Fibroblast of the aortic adventitia (primary cell): ENCODE results near the gene OTOP2. TPM values are rescaled to one million over a fixed set of nuclear protein-coding genes. Genes with fewer than 3 reads are reported as not detected.
A peak's percentile ranks its signal among the peaks of the same experiment; 100 is the strongest.

ENCODE experiments used
- DNase-seq: peaks from one replicate; pipeline ENCODE4 v3.0.0-alpha.2; 2010; ENCODE audit warnings: low read depth
- H3K4me3 ChIP-seq: 2 replicates; pipeline ENCODE4 v1.5.1; 2011; ENCODE audit warnings: low read depth, mild to moderate bottlenecking, control low read depth, low read length, moderate library complexity
- CTCF ChIP-seq: IDR thresholded peaks from 2 replicates; pipeline ENCODE4 v1.5.1; 2011; ENCODE audit warnings: mild to moderate bottlenecking, low read length, control low read depth, inconsistent platforms; ENCODE audit not compliant: insufficient read depth
- total RNA-seq: library from RNA; depleted of rRNA; stranded (reverse); fragments of >200 nt; gene quantifications from 2 replicates; pipeline ENCODE4 v1.2.3, GENCODE V29; 2012; ENCODE audit warnings: low replicate concordance

The OTOP2 gene
- total RNA-seq, 1 donor = not detected

- no peak for TF ChIP-seq CTCF
- H3K4me3 ChIP-seq = peak overlapping the region; percentile 75
- DNase-seq = peak; percentile 40
Measured at GRCh38 chr17:74981979-74982662, 58.0 kb downstream of the OTOP2 start.

DNA sequence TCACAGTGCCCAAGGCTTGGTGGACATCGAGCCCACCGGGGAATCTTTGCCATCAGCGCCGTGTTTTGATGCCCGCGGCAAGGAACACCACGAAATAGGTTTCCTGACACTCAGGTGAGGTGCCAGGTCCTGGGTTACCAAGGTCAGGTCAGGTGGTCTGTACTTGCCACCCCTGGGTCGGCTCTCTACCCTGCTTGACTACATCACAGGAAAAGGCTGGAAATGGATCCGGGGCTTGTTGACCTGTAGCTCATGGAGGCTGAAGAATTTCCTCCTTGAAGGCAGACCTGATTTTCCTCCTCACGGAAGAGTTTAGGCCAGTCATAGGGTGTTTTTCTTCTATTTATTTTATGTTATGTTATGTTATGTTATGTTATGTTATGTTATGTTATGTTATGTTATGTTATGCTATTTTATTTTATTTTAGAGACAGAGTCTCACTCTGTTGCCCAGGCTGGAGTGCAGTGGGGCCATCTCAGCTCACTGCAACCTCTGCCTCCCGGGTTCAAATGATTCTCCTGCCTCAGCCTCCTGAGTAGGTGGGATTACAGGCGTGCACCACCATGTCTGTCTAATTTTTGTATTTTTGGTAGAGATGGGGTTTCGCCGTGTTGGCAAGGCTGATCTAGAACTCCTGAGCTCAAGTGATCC lies 58.7 kb downstream of the OTOP2 start:
- H3K4me3 ChIP-seq = peak overlapping the region; percentile 75
- DNase-seq = peak; percentile 4

Other genes starting within 250 kb of the OTOP2 start
- gene CD300LF, start 211.3 kb upstream of the OTOP2 start, total RNA-seq = not detected in 2 replicates
- 0.09 TPM in 1 of 2 replicates, not detected in the other for gene RAB37, start 187.0 kb upstream of the OTOP2 start, total RNA-seq
- 11.0 and 11.7 TPM in 2 replicates for gene NHERF1, start 175.6 kb upstream of the OTOP2 start, total RNA-seq
- gene NAT9, start 147.9 kb upstream of the OTOP2 start, total RNA-seq = 20.2 and 26.5 TPM in 2 replicates
- gene GRIN2C, start 64.4 kb upstream of the OTOP2 start, total RNA-seq = under 0.01 TPM in 1 of 2 replicates, not detected in the other
- 14.7 and 113 TPM in 2 replicates for gene FDXR, start 51.3 kb upstream of the OTOP2 start, total RNA-seq
- gene FADS6, start 30.6 kb upstream of the OTOP2 start, total RNA-seq = not detected in 2 replicates
- 0.49 TPM in 1 of 2 replicates, not detected in the other for gene USH1G, start 1.0 kb upstream of the OTOP2 start, total RNA-seq
- not detected in 2 replicates for gene OTOP3, start 11.6 kb downstream of the OTOP2 start, total RNA-seq
- gene HID1, start 48.5 kb downstream of the OTOP2 start, total RNA-seq = 0.33 and 0.90 TPM in 2 replicates
- gene CDR2L, start 63.4 kb downstream of the OTOP2 start, total RNA-seq = 11.8 and 15.3 TPM in 2 replicates
- 26.2 and 31.4 TPM in 2 replicates for gene MRPL58, start 88.4 kb downstream of the OTOP2 start, total RNA-seq
- gene ATP5PD, start 122.7 kb downstream of the OTOP2 start, total RNA-seq = 513 and 829 TPM in 2 replicates
- 20.2 and 34.2 TPM in 2 replicates for gene KCTD2, start 123.0 kb downstream of the OTOP2 start, total RNA-seq
- 2.8 and 4.4 TPM in 2 replicates for gene SLC16A5, start 163.7 kb downstream of the OTOP2 start, total RNA-seq
- 3.4 and 3.9 TPM in 2 replicates for gene ARMC7, start 185.7 kb downstream of the OTOP2 start, total RNA-seq
- 39.8 and 45.2 TPM in 2 replicates for gene NT5C, start 207.5 kb downstream of the OTOP2 start, total RNA-seq
- gene JPT1, start 230.2 kb downstream of the OTOP2 start, total RNA-seq = 71.1 and 79.6 TPM in 2 replicates